ENCODE results near the gene SCAPER. TPM values are rescaled to one million over a fixed set of nuclear protein-coding genes. Genes with fewer than 3 reads are reported as not detected.

SCAPER gene
- total RNA-seq, 1 experiment from 2014 or later = 15.3 TPM

- ATAC-seq (no peak), DNase-seq (ENCODE audit: low read depth, low spot score) (no peak)
- Histone ChIP-seq H3K27me3 (ENCODE audit: control insufficient read depth, insufficient read depth, low read length) (no peaks in the 10 kb centered on the region), H3K4me3 (ENCODE audit: low read depth in 2 of 2, low read length in 2 of 2) (no peak overlapping the region), H3K27ac (ENCODE audit: low read length) (no peak overlapping the region), H3K9me3 (ENCODE audit: control insufficient read depth, insufficient read depth, low read depth, low read length) (no peaks in the 10 kb centered on the region), H3K36me3 (ENCODE audit: control insufficient read depth, insufficient read depth, low read length) (no peaks in the 10 kb centered on the region), H3K4me1 (ENCODE audit: control insufficient read depth, insufficient read depth, low read length) (no peaks in the 10 kb centered on the region)
- intact Hi-C loops (cut with micrococcal nuclease; ENCODE audit: unreplicated experiment) = no loop called here
- ChIA-PET POLR2A (no interaction called here), CTCF (no interaction called here)
- BruUV-seq (replicated peaks) = no TSS peak
- in situ Hi-C loops (cut with HindIII; ENCODE audit: low pct_unique_long_range_greater_than_20kb, low sequenced_read_pairs) = no loop called here
- no peak for TF ChIP-seq TCF7L2 (IDR thresholded peaks at IDR 0.05; ENCODE audit: low read depth, low read length)
- TF ChIP-seq REST (IDR thresholded peaks at IDR 0.05; ENCODE audit: insufficient read depth in 1 of 2, low read depth in 2 of 2, low read length in 1 of 2) = no peak
- no peak for TF ChIP-seq SIN3A (IDR thresholded peaks at IDR 0.05; ENCODE audit: borderline replicate concordance, insufficient read depth, low read depth, low read length)
- TF ChIP-seq, protein P1, sequence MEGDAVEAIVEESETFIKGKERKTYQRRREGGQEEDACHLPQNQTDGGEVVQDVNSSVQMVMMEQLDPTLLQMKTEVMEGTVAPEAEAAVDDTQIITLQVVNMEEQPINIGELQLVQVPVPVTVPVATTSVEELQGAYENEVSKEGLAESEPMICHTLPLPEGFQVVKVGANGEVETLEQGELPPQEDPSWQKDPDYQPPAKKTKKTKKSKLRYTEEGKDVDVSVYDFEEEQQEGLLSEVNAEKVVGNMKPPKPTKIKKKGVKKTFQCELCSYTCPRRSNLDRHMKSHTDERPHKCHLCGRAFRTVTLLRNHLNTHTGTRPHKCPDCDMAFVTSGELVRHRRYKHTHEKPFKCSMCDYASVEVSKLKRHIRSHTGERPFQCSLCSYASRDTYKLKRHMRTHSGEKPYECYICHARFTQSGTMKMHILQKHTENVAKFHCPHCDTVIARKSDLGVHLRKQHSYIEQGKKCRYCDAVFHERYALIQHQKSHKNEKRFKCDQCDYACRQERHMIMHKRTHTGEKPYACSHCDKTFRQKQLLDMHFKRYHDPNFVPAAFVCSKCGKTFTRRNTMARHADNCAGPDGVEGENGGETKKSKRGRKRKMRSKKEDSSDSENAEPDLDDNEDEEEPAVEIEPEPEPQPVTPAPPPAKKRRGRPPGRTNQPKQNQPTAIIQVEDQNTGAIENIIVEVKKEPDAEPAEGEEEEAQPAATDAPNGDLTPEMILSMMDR (IDR thresholded peaks at IDR 0.05) = no peak
- TF ChIP-seq POLR2AphosphoS5 (IDR thresholded peaks at IDR 0.05; ENCODE audit: low read depth, low read length) = no peak
Observed at GRCh38 chr15:76647612-76648011, 257.5 kb downstream of the SCAPER start.

DNA sequence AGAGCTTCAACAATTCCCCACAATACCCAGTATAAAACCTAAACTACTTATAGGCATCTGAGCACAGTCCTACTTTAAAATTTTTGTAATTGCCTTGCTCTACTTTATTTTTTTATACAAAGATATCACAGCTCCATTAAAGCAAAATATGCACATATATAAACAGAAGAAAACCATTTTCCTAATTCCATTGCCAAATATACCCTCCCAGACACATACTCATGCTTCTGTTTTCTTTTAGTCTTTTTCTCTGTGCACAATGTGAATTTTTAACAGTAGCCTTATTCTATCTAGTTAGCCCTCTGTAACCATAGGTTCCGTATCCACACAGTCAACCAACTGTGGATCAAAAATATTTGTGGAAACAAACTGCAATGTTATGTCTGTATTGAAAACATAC lies 260.5 kb downstream of the SCAPER start:
- H3K36me3 ChIP-seq (ENCODE audit: control insufficient read depth, insufficient read depth, low read length) = no peaks in the 10 kb centered on the region
- ChIA-PET POLR2A (no interaction called here), CTCF (no interaction called here)
- no peaks in the 10 kb centered on the region for H3K9me3 ChIP-seq (ENCODE audit: control insufficient read depth, insufficient read depth, low read depth, low read length)
- no peak for ATAC-seq
- TF ChIP-seq SIN3A (IDR thresholded peaks at IDR 0.05; ENCODE audit: borderline replicate concordance, insufficient read depth, low read depth, low read length) = no peak
- no peak for TF ChIP-seq REST (IDR thresholded peaks at IDR 0.05; ENCODE audit: insufficient read depth in 1 of 2, low read depth in 2 of 2, low read length in 1 of 2)
- TF ChIP-seq POLR2AphosphoS5 (IDR thresholded peaks at IDR 0.05; ENCODE audit: low read depth, low read length) = no peak
- TF ChIP-seq, protein P1 (IDR thresholded peaks at IDR 0.05) = no peak
- no peak for TF ChIP-seq TCF7L2 (IDR thresholded peaks at IDR 0.05; ENCODE audit: low read depth, low read length)
- no peak for DNase-seq (ENCODE audit: low read depth, low spot score)
- no peak overlapping the region for H3K4me3 ChIP-seq (ENCODE audit: low read depth in 2 of 2, low read length in 2 of 2)
- no peak overlapping the region for H3K27ac ChIP-seq (ENCODE audit: low read length)
- H3K27me3 ChIP-seq (ENCODE audit: control insufficient read depth, insufficient read depth, low read length) = no peaks in the 10 kb centered on the region
- in situ Hi-C loops (cut with HindIII; ENCODE audit: low pct_unique_long_range_greater_than_20kb, low sequenced_read_pairs) (no loop called here), intact Hi-C loops (cut with micrococcal nuclease; ENCODE audit: unreplicated experiment) (no loop called here)
- BruUV-seq (replicated peaks) = no TSS peak
- no peaks in the 10 kb centered on the region for H3K4me1 ChIP-seq (ENCODE audit: control insufficient read depth, insufficient read depth, low read length)
